Liver (tissue), 9 donors: ENCODE data around the gene UBIAD1. TPM values are rescaled to one million over a fixed set of nuclear protein-coding genes. Genes with fewer than 3 reads are reported as not detected.

ENCODE experiments used
- DNase-seq: peaks from one replicate; pipeline ENCODE4 v3.0.0-alpha.2; 2017; ENCODE audit warnings: low spot score
- H3K27ac ChIP-seq, 2 donors: one replicate each; pipeline ENCODE4 v1.7.0; 2013; ENCODE audit warnings: inconsistent platforms in 2 of 2, low read length in 2 of 2, control low read depth in 1 of 2, low read depth in 1 of 2, mild to moderate bottlenecking in 1 of 2
- H3K27me3 ChIP-seq, 4 donors: one replicate each; pipeline versions ENCODE4 v1.6.1 to v1.7.0; 2013; ENCODE audit warnings: low read length in 3 of 4, inconsistent platforms in 1 of 4, mild to moderate bottlenecking in 1 of 4, moderate library complexity in 1 of 4; ENCODE audit not compliant: control insufficient read depth in 4 of 4, insufficient read depth in 4 of 4
- H3K36me3 ChIP-seq, 4 donors: one replicate each; pipeline versions ENCODE4 v1.6.1 to v1.7.0; 2013; ENCODE audit warnings: low read length in 3 of 4, mild to moderate bottlenecking in 3 of 4, low read depth in 1 of 4, moderate library complexity in 1 of 4; ENCODE audit not compliant: control insufficient read depth in 4 of 4, insufficient read depth in 3 of 4
- H3K4me1 ChIP-seq, 4 donors: one replicate each; pipeline versions ENCODE4 v1.6.1 to v1.7.0; 2013; ENCODE audit warnings: low read length in 3 of 4, mild to moderate bottlenecking in 3 of 4, moderate library complexity in 1 of 4; ENCODE audit not compliant: control insufficient read depth in 4 of 4, insufficient read depth in 4 of 4
- H3K4me3 ChIP-seq, 3 donors: one replicate each; pipeline versions ENCODE4 v1.6.1 to v1.7.0; 2013; ENCODE audit warnings: low read length in 3 of 3, control low read depth in 1 of 3, low read depth in 1 of 3, mild to moderate bottlenecking in 1 of 3
- H3K9ac ChIP-seq, 2 donors: one replicate each; pipeline ENCODE4 v1.7.0; 2013; ENCODE audit warnings: low read length in 2 of 2, mild to moderate bottlenecking in 2 of 2, moderate library complexity in 2 of 2, control low read depth in 1 of 2, low read depth in 1 of 2
- H3K9me3 ChIP-seq, 4 donors: one replicate each; pipeline versions ENCODE4 v1.6.1 to v1.7.0; 2013; ENCODE audit warnings: low read length in 3 of 4; ENCODE audit not compliant: control insufficient read depth in 4 of 4
- EGR1 ChIP-seq, 2 donors: IDR thresholded peaks; 2 replicates each; pipeline ENCODE4 v1.6.1; 2016 to 2018; ENCODE audit warnings: antibody characterized with exemption in 2 of 2, low read depth in 2 of 2
- FOXA1 ChIP-seq: IDR thresholded peaks from 2 replicates; pipeline ENCODE4 v1.6.1; 2016; ENCODE audit warnings: antibody characterized with exemption
- FOXA2 ChIP-seq: IDR thresholded peaks from 2 replicates; pipeline ENCODE4 v1.6.1; 2016; ENCODE audit warnings: antibody characterized with exemption
- GABPA ChIP-seq, 2 donors: IDR thresholded peaks in 1 of 2; conservative IDR thresholded peaks in 1 of 2; 2 replicates each; pipeline ENCODE4 v1.6.1; 2016; ENCODE audit warnings: antibody characterized with exemption in 2 of 2, mild to moderate bottlenecking in 1 of 2, moderate library complexity in 1 of 2
- HNF4A ChIP-seq, 2 donors: conservative IDR thresholded peaks; 2 replicates each; pipeline ENCODE4 v1.6.1; 2016; ENCODE audit warnings: antibody characterized with exemption in 2 of 2, mild to moderate bottlenecking in 2 of 2
- HNF4G ChIP-seq: IDR thresholded peaks from 2 replicates; pipeline ENCODE4 v1.6.1; 2016; ENCODE audit warnings: antibody characterized with exemption
- JUND ChIP-seq, 2 donors: IDR thresholded peaks; 2 replicates each; pipeline ENCODE4 v1.6.1; 2016; ENCODE audit warnings: antibody characterized with exemption in 2 of 2
- RAD21 ChIP-seq, 2 donors: IDR thresholded peaks; 2 replicates each; pipeline ENCODE4 v1.6.1; 2016; ENCODE audit warnings: antibody characterized with exemption in 2 of 2, mild to moderate bottlenecking in 2 of 2
- RXRA ChIP-seq, 2 donors: IDR thresholded peaks; 2 replicates each; pipeline ENCODE4 v1.6.1; 2017 to 2018; ENCODE audit warnings: antibody characterized with exemption in 2 of 2, mild to moderate bottlenecking in 1 of 2
- SP1 ChIP-seq: IDR thresholded peaks from 2 replicates; pipeline ENCODE4 v1.6.1; 2018; ENCODE audit warnings: antibody characterized with exemption, mild to moderate bottlenecking
- TAF1 ChIP-seq: conservative IDR thresholded peaks from 2 replicates; pipeline ENCODE4 v1.6.1; 2016; ENCODE audit warnings: antibody characterized with exemption, mild to moderate bottlenecking
- YY1 ChIP-seq: IDR thresholded peaks from 2 replicates; pipeline ENCODE4 v1.6.1; 2016; ENCODE audit warnings: antibody characterized with exemption, mild to moderate bottlenecking
- ZBTB33 ChIP-seq: IDR thresholded peaks from 2 replicates; pipeline ENCODE4 v1.6.1; 2016; ENCODE audit warnings: antibody characterized with exemption
- WGBS: extraction: QIAGEN DNeasy Blood & Tissue Kit; methylation state at CpG from one replicate; pipeline ENCODE4 v1.1.7; 2013; 5-methylcytosine and 5-hydroxymethylcytosine counted together
- polyA plus RNA-seq, 2 donors: library from polyadenylated mRNA; stranded (reverse) in 1 of 2; unstranded in 1 of 2; fragments of 200-250 nt in 1 of 2; fragments of >200 nt in 1 of 2; fragmentation: Nextera tagmentation in 1 of 2; extraction: Ambion mirVana in 1 of 2; gene quantifications; one replicate each; pipeline versions ENCODE4 v1.2.1 to v1.2.3, GENCODE V29; 2013 to 2015
- total RNA-seq, 2 donors: library from RNA; depleted of rRNA; stranded (reverse); fragments of >200 nt; gene quantifications; one replicate each; pipeline ENCODE4 v1.2.3, GENCODE V29; 2014
- TF ChIP-seq, protein P1 (sequence below): IDR thresholded peaks from 2 replicates; pipeline ENCODE4 v1.6.1; 2016; ENCODE audit warnings: antibody characterized with exemption
- TF ChIP-seq, protein P2 (sequence below): fragments of 150-350 bp; IDR thresholded peaks from 2 replicates; pipeline ENCODE4 v1.5.1; 2017; ENCODE audit warnings: improper control_type of control experiment, low read depth, low read length; ENCODE audit not compliant: missing input control
- TF ChIP-seq, protein P3 (sequence below): IDR thresholded peaks from 2 replicates; pipeline ENCODE4 v1.6.1; 2016; ENCODE audit warnings: antibody characterized with exemption
- donor health status: healthy.
- donor health status: healthy.
- donor health status: healthy.
- donor health status: healthy.
- donor health status: healthy.

The UBIAD1 gene, protein sequence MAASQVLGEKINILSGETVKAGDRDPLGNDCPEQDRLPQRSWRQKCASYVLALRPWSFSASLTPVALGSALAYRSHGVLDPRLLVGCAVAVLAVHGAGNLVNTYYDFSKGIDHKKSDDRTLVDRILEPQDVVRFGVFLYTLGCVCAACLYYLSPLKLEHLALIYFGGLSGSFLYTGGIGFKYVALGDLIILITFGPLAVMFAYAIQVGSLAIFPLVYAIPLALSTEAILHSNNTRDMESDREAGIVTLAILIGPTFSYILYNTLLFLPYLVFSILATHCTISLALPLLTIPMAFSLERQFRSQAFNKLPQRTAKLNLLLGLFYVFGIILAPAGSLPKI
- 10 to 100 TPM in 1 of 2 donors, 1 to 10 TPM in 1; 5.4 to 10.2 TPM for total RNA-seq
- polyA plus RNA-seq, result 1 to 10 TPM; 8.7 to 9.0 TPM

- WGBS, result 1% methylated on average over 63 of the region's 64 CpGs
- H3K36me3 ChIP-seq, result peaks cover 0 to 2% (median under 1%) of the 10 kb centered on the region in 4 donors
- H3K9me3 ChIP-seq, result no peaks in the 10 kb centered on the region
- DNase-seq, result peak; percentile 94
- H3K9ac ChIP-seq, result peak within 1 kb of the TSS; percentile 36 to 66
- peak within 1 kb of the TSS; percentile 78 to 87 (median 82) for H3K4me3 ChIP-seq
- no peaks in the 10 kb centered on the region for H3K27me3 ChIP-seq
- TF ChIP-seq SP1 (peak; percentile 44), TAF1 (no peak), GABPA (IDR thresholded peaks at IDR 0.05 in 1 of 2, conservative IDR thresholded peaks at IDR 0.05 in 1 of 2) (peak in 1 of 2 donors; percentile 73), JUND (IDR thresholded peaks at IDR 0.05) (no peak), EGR1 (IDR thresholded peaks at IDR 0.05; ENCODE audit: low read depth in 2 of 2) (no peak), HNF4A (conservative IDR thresholded peaks at IDR 0.05) (no peak), FOXA2 (no peak), ZBTB33 (no peak), FOXA1 (no peak), YY1 (peak; percentile 98)
- TF ChIP-seq, protein P1, sequence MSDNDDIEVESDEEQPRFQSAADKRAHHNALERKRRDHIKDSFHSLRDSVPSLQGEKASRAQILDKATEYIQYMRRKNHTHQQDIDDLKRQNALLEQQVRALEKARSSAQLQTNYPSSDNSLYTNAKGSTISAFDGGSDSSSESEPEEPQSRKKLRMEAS, result peak; percentile 85
- TF ChIP-seq, protein P2, sequence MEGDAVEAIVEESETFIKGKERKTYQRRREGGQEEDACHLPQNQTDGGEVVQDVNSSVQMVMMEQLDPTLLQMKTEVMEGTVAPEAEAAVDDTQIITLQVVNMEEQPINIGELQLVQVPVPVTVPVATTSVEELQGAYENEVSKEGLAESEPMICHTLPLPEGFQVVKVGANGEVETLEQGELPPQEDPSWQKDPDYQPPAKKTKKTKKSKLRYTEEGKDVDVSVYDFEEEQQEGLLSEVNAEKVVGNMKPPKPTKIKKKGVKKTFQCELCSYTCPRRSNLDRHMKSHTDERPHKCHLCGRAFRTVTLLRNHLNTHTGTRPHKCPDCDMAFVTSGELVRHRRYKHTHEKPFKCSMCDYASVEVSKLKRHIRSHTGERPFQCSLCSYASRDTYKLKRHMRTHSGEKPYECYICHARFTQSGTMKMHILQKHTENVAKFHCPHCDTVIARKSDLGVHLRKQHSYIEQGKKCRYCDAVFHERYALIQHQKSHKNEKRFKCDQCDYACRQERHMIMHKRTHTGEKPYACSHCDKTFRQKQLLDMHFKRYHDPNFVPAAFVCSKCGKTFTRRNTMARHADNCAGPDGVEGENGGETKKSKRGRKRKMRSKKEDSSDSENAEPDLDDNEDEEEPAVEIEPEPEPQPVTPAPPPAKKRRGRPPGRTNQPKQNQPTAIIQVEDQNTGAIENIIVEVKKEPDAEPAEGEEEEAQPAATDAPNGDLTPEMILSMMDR, result no peak
- TF ChIP-seq, protein P3, sequence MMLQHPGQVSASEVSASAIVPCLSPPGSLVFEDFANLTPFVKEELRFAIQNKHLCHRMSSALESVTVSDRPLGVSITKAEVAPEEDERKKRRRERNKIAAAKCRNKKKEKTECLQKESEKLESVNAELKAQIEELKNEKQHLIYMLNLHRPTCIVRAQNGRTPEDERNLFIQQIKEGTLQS, result no peak
- H3K27ac ChIP-seq, result peak within 1 kb of the TSS; percentile 90 to 92
- peaks cover 3 to 31% (median 25%) of the 10 kb centered on the region in 4 donors for H3K4me1 ChIP-seq
Measured at GRCh38 chr1:11272832-11273594, at the start of gene UBIAD1. UBIAD1 (plus strand) TSS chr1:11273198; CDS start chr1:11273532, 334 bp downstream.

DNA sequence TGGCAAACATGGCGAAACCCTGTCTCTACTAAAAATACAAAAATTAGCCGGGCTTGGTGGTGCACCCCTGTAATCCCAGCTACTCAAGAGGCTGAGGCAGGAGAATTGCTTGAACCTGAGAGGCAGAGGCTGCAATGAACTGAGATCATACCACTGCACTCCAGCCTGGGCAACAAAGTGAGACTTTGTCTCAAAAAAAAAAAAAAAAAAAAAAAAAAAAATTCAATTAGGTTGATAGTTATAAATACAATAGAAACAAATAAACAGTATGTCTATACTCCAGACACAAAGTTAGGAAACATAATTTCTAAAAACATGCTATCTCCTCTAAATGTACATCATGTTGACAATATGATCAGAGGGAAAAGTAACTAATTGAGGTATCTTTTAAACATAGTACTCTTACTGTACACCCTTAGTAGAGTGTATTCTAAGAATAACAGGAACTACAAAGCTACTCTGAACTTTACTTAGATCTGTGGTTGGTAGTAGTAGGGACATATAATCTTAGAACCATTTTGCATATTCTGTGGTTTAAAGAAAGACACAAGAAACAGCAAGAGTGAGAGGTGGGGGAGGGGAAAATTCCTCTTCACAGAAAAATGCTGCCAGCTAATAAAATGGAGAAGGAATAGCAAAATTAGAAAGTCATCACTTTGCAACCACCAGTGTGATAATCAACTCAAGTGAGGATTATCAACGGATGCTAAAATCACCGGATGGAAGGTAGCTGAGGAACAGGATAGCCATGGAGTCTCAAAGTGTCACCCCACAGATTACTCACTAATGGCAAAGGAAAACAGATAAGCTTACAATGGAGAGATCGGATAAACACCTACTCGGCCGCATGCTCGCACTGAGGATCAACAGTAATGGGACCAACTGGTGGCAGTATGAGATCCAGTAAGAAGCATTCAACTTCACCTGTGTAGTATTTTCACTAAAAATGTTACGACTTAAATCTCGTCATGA, 45.6 kb upstream of the UBIAD1 start:
- DNase-seq, result no peak
- H3K4me1 ChIP-seq, result peaks cover 0 to 5% (median 0%) of the 10 kb centered on the region in 4 donors
- 93% methylated on average over 10 of the region's 10 CpGs for WGBS
- no peak overlapping the region for H3K27ac ChIP-seq
- H3K9me3 ChIP-seq, result no peaks in the 10 kb centered on the region
- H3K9ac ChIP-seq, result no peak overlapping the region
- no peaks in the 10 kb centered on the region for H3K27me3 ChIP-seq
- no peak overlapping the region for H3K4me3 ChIP-seq
- peaks cover 9 to 51% (median 43%) of the 10 kb centered on the region in 4 donors for H3K36me3 ChIP-seq
- no peak for TF ChIP-seq ZBTB33
- no peak for TF ChIP-seq GABPA (IDR thresholded peaks at IDR 0.05 in 1 of 2, conservative IDR thresholded peaks at IDR 0.05 in 1 of 2)
- TF ChIP-seq FOXA1, result no peak
- no peak for TF ChIP-seq RAD21 (IDR thresholded peaks at IDR 0.05)
- TF ChIP-seq, protein P1, result no peak
- TF ChIP-seq RXRA (IDR thresholded peaks at IDR 0.05), result no peak
- TF ChIP-seq HNF4A (conservative IDR thresholded peaks at IDR 0.05), result no peak
- TF ChIP-seq TAF1, result no peak
- TF ChIP-seq HNF4G, result no peak
- TF ChIP-seq SP1, result no peak
- no peak for TF ChIP-seq YY1
- TF ChIP-seq, protein P3, result no peak
